Liver (tissue), 10 donors: Measurements from ENCODE around the gene RAC2. TPM values are rescaled to one million over a fixed set of nuclear protein-coding genes. Genes with fewer than 3 reads are reported as not detected.

Experiments
- DNase-seq: peaks from one replicate; pipeline ENCODE4 v3.0.0-alpha.2; 2017; ENCODE audit warnings: low spot score
- H3K27ac ChIP-seq, 2 donors: one replicate each; pipeline ENCODE4 v1.7.0; 2013; ENCODE audit warnings: inconsistent platforms in 2 of 2, low read length in 2 of 2, control low read depth in 1 of 2, low read depth in 1 of 2, mild to moderate bottlenecking in 1 of 2
- H3K27me3 ChIP-seq, 4 donors: one replicate each; pipeline versions ENCODE4 v1.6.1 to v1.7.0; 2013; ENCODE audit warnings: low read length in 3 of 4, inconsistent platforms in 1 of 4, mild to moderate bottlenecking in 1 of 4, moderate library complexity in 1 of 4; ENCODE audit not compliant: control insufficient read depth in 4 of 4, insufficient read depth in 4 of 4
- H3K36me3 ChIP-seq, 4 donors: one replicate each; pipeline versions ENCODE4 v1.6.1 to v1.7.0; 2013; ENCODE audit warnings: low read length in 3 of 4, mild to moderate bottlenecking in 3 of 4, low read depth in 1 of 4, moderate library complexity in 1 of 4; ENCODE audit not compliant: control insufficient read depth in 4 of 4, insufficient read depth in 3 of 4
- H3K4me1 ChIP-seq, 4 donors: one replicate each; pipeline versions ENCODE4 v1.6.1 to v1.7.0; 2013; ENCODE audit warnings: low read length in 3 of 4, mild to moderate bottlenecking in 3 of 4, moderate library complexity in 1 of 4; ENCODE audit not compliant: control insufficient read depth in 4 of 4, insufficient read depth in 4 of 4
- H3K4me3 ChIP-seq, 3 donors: one replicate each; pipeline versions ENCODE4 v1.6.1 to v1.7.0; 2013; ENCODE audit warnings: low read length in 3 of 3, control low read depth in 1 of 3, low read depth in 1 of 3, mild to moderate bottlenecking in 1 of 3
- H3K9ac ChIP-seq, 2 donors: one replicate each; pipeline ENCODE4 v1.7.0; 2013; ENCODE audit warnings: low read length in 2 of 2, mild to moderate bottlenecking in 2 of 2, moderate library complexity in 2 of 2, control low read depth in 1 of 2, low read depth in 1 of 2
- H3K9me3 ChIP-seq, 4 donors: one replicate each; pipeline versions ENCODE4 v1.6.1 to v1.7.0; 2013; ENCODE audit warnings: low read length in 3 of 4; ENCODE audit not compliant: control insufficient read depth in 4 of 4
- ATF3 ChIP-seq: IDR thresholded peaks from 2 replicates; pipeline ENCODE4 v1.6.1; 2016; ENCODE audit warnings: antibody characterized with exemption
- CTCF ChIP-seq: fragments of 150-350 bp; IDR thresholded peaks from 2 replicates; pipeline ENCODE4 v1.5.1; 2017; ENCODE audit warnings: improper control_type of control experiment, low read depth, low read length; ENCODE audit not compliant: missing input control
- EGR1 ChIP-seq, 2 donors: IDR thresholded peaks; 2 replicates each; pipeline ENCODE4 v1.6.1; 2016 to 2018; ENCODE audit warnings: antibody characterized with exemption in 2 of 2, low read depth in 2 of 2
- GABPA ChIP-seq, 2 donors: IDR thresholded peaks in 1 of 2; conservative IDR thresholded peaks in 1 of 2; 2 replicates each; pipeline ENCODE4 v1.6.1; 2016; ENCODE audit warnings: antibody characterized with exemption in 2 of 2, mild to moderate bottlenecking in 1 of 2, moderate library complexity in 1 of 2
- HNF4A ChIP-seq, 2 donors: conservative IDR thresholded peaks; 2 replicates each; pipeline ENCODE4 v1.6.1; 2016; ENCODE audit warnings: antibody characterized with exemption in 2 of 2, mild to moderate bottlenecking in 2 of 2
- HNF4G ChIP-seq: IDR thresholded peaks from 2 replicates; pipeline ENCODE4 v1.6.1; 2016; ENCODE audit warnings: antibody characterized with exemption
- JUND ChIP-seq, 2 donors: IDR thresholded peaks; 2 replicates each; pipeline ENCODE4 v1.6.1; 2016; ENCODE audit warnings: antibody characterized with exemption in 2 of 2
- MAX ChIP-seq: IDR thresholded peaks from 2 replicates; pipeline ENCODE4 v1.6.1; 2016; ENCODE audit warnings: antibody characterized with exemption
- NR2F2 ChIP-seq: IDR thresholded peaks from 2 replicates; pipeline ENCODE4 v1.6.1; 2016; ENCODE audit warnings: antibody characterized with exemption
- RAD21 ChIP-seq, 2 donors: IDR thresholded peaks; 2 replicates each; pipeline ENCODE4 v1.6.1; 2016; ENCODE audit warnings: antibody characterized with exemption in 2 of 2, mild to moderate bottlenecking in 2 of 2
- RXRA ChIP-seq, 2 donors: IDR thresholded peaks; 2 replicates each; pipeline ENCODE4 v1.6.1; 2017 to 2018; ENCODE audit warnings: antibody characterized with exemption in 2 of 2, mild to moderate bottlenecking in 1 of 2
- SP1 ChIP-seq: IDR thresholded peaks from 2 replicates; pipeline ENCODE4 v1.6.1; 2018; ENCODE audit warnings: antibody characterized with exemption, mild to moderate bottlenecking
- TAF1 ChIP-seq: conservative IDR thresholded peaks from 2 replicates; pipeline ENCODE4 v1.6.1; 2016; ENCODE audit warnings: antibody characterized with exemption, mild to moderate bottlenecking
- ZBTB33 ChIP-seq: IDR thresholded peaks from 2 replicates; pipeline ENCODE4 v1.6.1; 2016; ENCODE audit warnings: antibody characterized with exemption
- WGBS: extraction: QIAGEN DNeasy Blood & Tissue Kit; methylation state at CpG from one replicate; pipeline ENCODE4 v1.1.7; 2013; 5-methylcytosine and 5-hydroxymethylcytosine counted together
- polyA plus RNA-seq, 2 donors: library from polyadenylated mRNA; stranded (reverse) in 1 of 2; unstranded in 1 of 2; fragments of 200-250 nt in 1 of 2; fragments of >200 nt in 1 of 2; fragmentation: Nextera tagmentation in 1 of 2; extraction: Ambion mirVana in 1 of 2; gene quantifications; one replicate each; pipeline versions ENCODE4 v1.2.1 to v1.2.3, GENCODE V29; 2013 to 2015
- small RNA-seq: library from RNA; depleted of rRNA; stranded (forward); fragments of <200 nt; gene quantifications from one replicate; pipeline ENCODE3, GENCODE V24; 2014
- total RNA-seq, 2 donors: library from RNA; depleted of rRNA; stranded (reverse); fragments of >200 nt; gene quantifications; one replicate each; pipeline ENCODE4 v1.2.3, GENCODE V29; 2014
- donor health status: healthy.
- donor health status: healthy.
- donor health status: healthy.
- donor health status: healthy.
- donor health status: healthy.

RAC2 gene
- total and polyA plus RNA-seq, 4 donors = 4.0 to 15.0 (median 7.4) TPM

GRCh38 chr22:37176464-37177061 lies 67.5 kb downstream of the RAC2 start:
- H3K4me3 ChIP-seq = no peak overlapping the region
- peak overlapping the region; percentile 49 to 62 for H3K27ac ChIP-seq
- H3K9ac ChIP-seq = no peak overlapping the region
- TF ChIP-seq SP1 = peak; percentile 25
- no peak for TF ChIP-seq MAX
- TF ChIP-seq ZBTB33 = no peak
- no peak for TF ChIP-seq EGR1 (IDR thresholded peaks at IDR 0.05; ENCODE audit: low read depth in 2 of 2)
- no peak for TF ChIP-seq HNF4A (conservative IDR thresholded peaks at IDR 0.05)
- TF ChIP-seq TAF1 = no peak
- TF ChIP-seq ATF3 = no peak
- TF ChIP-seq JUND (IDR thresholded peaks at IDR 0.05) = no peak
- peak in 1 of 2 donors; percentile 18 for TF ChIP-seq RAD21 (IDR thresholded peaks at IDR 0.05)
- no peak for TF ChIP-seq CTCF
- peak in 1 of 2 donors; percentile 46 for TF ChIP-seq RXRA (IDR thresholded peaks at IDR 0.05)
- no peak for TF ChIP-seq HNF4G
- peak; percentile 54 for TF ChIP-seq NR2F2
- H3K36me3 ChIP-seq = no peaks in the 10 kb centered on the region
- DNase-seq = no peak
- H3K27me3 ChIP-seq = no peaks in the 10 kb centered on the region
- no peaks in the 10 kb centered on the region for H3K9me3 ChIP-seq
- H3K4me1 ChIP-seq = peaks cover 9 to 32% (median 19%) of the 10 kb centered on the region in 4 donors
- WGBS = 63% methylated on average over 23 of the region's 23 CpGs

GRCh38 chr22:37175414-37176281 lies 68.4 kb downstream of the RAC2 start:
- Histone ChIP-seq H3K9ac (no peak overlapping the region), H3K27ac (peak overlapping the region in 1 of 2 donors; percentile 62), H3K27me3 (no peaks in the 10 kb centered on the region), H3K36me3 (no peaks in the 10 kb centered on the region), H3K9me3 (no peaks in the 10 kb centered on the region), H3K4me3 (no peak overlapping the region), H3K4me1 (peaks cover 9 to 32% (median 19%) of the 10 kb centered on the region in 4 donors)
- TF ChIP-seq RXRA (IDR thresholded peaks at IDR 0.05) (no peak), GABPA (IDR thresholded peaks at IDR 0.05 in 1 of 2, conservative IDR thresholded peaks at IDR 0.05 in 1 of 2) (no peak)
- no peak for DNase-seq
- WGBS = 84% methylated on average over 18 of the region's 18 CpGs

Small RNA genes within 50 kb of the gene (small RNA-seq; reads per million reads assigned to genes)
- gene Z82188.1 = not detected

Other genes starting within 250 kb of the RAC2 start
- gene TST, start 224.8 kb downstream of the RAC2 start, total RNA-seq = 100 to 1,000 TPM; 186 to 212 TPM
- 100 to 1,000 TPM; 373 to 404 TPM for gene TST, start 224.8 kb downstream of the RAC2 start, polyA plus RNA-seq
- 100 to 1,000 TPM; 124 to 149 TPM for gene MPST, start 224.5 kb downstream of the RAC2 start, total RNA-seq
- gene MPST, start 224.5 kb downstream of the RAC2 start, polyA plus RNA-seq = 100 to 1,000 TPM; 249 to 277 TPM
- 1 to 10 TPM; 3.4 to 4.1 TPM for gene KCTD17, start 192.5 kb downstream of the RAC2 start, total RNA-seq
- 1 to 10 TPM; 2.0 to 5.2 TPM for gene KCTD17, start 192.5 kb downstream of the RAC2 start, polyA plus RNA-seq
- gene TMPRSS6, start 134.6 kb downstream of the RAC2 start, total RNA-seq = 10 to 100 TPM; 12.6 to 47.1 TPM
- gene TMPRSS6, start 134.6 kb downstream of the RAC2 start, polyA plus RNA-seq = 10 to 100 TPM; 36.8 to 42.9 TPM
- 1 to 10 TPM; 1.1 to 1.8 TPM for gene IL2RB, start 94.4 kb downstream of the RAC2 start, total RNA-seq
- 1 to 10 TPM; 1.3 TPM for gene IL2RB, start 94.4 kb downstream of the RAC2 start, polyA plus RNA-seq
- 1 to 10 TPM; 3.7 to 4.2 TPM for gene C1QTNF6, start 56.0 kb downstream of the RAC2 start, total RNA-seq
- gene C1QTNF6, start 56.0 kb downstream of the RAC2 start, polyA plus RNA-seq = 1 to 10 TPM; 3.1 to 4.5 TPM
- gene SSTR3, start 31.8 kb downstream of the RAC2 start, total RNA-seq = under 1 TPM in 1 of 2 donors, not detected in 1; 0.19 TPM
- not detected for gene SSTR3, start 31.8 kb downstream of the RAC2 start, polyA plus RNA-seq
- 1 to 10 TPM; 9.1 to 9.9 TPM for gene CYTH4, start 38.2 kb upstream of the RAC2 start, total RNA-seq
- 1 to 10 TPM; 1.9 to 2.6 TPM for gene CYTH4, start 38.2 kb upstream of the RAC2 start, polyA plus RNA-seq
- gene ELFN2, start 183.2 kb upstream of the RAC2 start, total RNA-seq = under 1 TPM; 0.08 to 0.19 TPM
- gene ELFN2, start 183.2 kb upstream of the RAC2 start, polyA plus RNA-seq = under 1 TPM in 1 of 2 donors, not detected in 1; 0.07 TPM
- gene MFNG, start 242.1 kb upstream of the RAC2 start, total RNA-seq = 1 to 10 TPM; 6.9 to 7.9 TPM
- 10 to 100 TPM in 1 of 2 donors, 1 to 10 TPM in 1; 5.0 to 10.7 TPM for gene MFNG, start 242.1 kb upstream of the RAC2 start, polyA plus RNA-seq